ENCODE results near the gene SLITRK4. TPM values are rescaled to one million over a fixed set of nuclear protein-coding genes. Genes with fewer than 3 reads are reported as not detected.

Gene SLITRK4
- total RNA-seq, 1 donor from 2014 or later, result 0.74 TPM

DNA sequence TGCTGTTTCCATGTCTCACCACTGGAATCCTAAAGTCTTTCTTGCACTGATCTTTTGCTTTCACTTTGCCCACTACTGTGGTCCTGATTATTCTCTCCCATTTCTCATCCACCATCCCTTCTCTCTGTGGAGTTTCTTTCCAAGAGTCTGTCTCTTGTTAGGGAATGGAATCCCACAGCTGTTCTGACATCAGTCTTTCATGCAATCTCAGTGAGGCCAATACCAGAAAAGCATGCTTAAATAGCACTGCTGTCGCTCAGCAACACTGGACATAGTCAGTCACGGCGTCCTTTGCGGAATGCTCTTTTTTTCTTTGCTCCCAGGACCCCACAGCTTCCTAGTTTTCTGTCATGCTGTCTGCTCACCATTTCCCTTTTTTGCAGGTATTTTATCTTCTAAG, 20.1 kb downstream of the SLITRK4 start:
- Histone ChIP-seq H3K9me3 (no peaks in the 10 kb centered on the region), H3K27ac (no peak overlapping the region), H3K4me1 (no peaks in the 10 kb centered on the region), H3K36me3 (no peaks in the 10 kb centered on the region), H3K27me3 (ENCODE audit: low read depth) (no peaks in the 10 kb centered on the region), H3K4me3 (no peak overlapping the region)
- intact Hi-C loops (cut with DNase I), result no loop called here
- no peak for DNase-seq
- ATAC-seq, result no peak
- TF ChIP-seq, protein P1, sequence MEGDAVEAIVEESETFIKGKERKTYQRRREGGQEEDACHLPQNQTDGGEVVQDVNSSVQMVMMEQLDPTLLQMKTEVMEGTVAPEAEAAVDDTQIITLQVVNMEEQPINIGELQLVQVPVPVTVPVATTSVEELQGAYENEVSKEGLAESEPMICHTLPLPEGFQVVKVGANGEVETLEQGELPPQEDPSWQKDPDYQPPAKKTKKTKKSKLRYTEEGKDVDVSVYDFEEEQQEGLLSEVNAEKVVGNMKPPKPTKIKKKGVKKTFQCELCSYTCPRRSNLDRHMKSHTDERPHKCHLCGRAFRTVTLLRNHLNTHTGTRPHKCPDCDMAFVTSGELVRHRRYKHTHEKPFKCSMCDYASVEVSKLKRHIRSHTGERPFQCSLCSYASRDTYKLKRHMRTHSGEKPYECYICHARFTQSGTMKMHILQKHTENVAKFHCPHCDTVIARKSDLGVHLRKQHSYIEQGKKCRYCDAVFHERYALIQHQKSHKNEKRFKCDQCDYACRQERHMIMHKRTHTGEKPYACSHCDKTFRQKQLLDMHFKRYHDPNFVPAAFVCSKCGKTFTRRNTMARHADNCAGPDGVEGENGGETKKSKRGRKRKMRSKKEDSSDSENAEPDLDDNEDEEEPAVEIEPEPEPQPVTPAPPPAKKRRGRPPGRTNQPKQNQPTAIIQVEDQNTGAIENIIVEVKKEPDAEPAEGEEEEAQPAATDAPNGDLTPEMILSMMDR (IDR thresholded peaks at IDR 0.05), result no peak

DNA sequence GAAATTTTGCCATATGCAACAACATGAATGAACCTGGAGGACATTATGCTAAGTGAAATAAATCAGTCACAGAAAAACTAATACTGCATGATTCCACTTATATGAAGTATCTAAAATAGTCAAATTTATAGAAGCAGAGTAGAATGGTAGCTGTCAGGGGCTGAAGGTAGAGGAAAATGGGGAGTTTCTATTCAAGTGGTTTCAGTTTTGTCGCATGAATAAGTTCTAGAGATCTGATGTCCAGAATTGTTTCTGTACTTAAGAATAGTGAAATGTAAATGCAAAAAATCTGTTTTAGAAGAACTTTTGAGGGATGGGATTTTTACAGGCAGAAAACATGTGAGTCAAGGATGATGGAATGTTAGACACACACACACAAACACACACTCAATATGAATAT, 34.1 kb downstream of the SLITRK4 start:
- no peak for DNase-seq
- Histone ChIP-seq H3K9me3 (no peaks in the 10 kb centered on the region), H3K4me3 (no peak overlapping the region), H3K36me3 (no peaks in the 10 kb centered on the region), H3K27ac (no peak overlapping the region), H3K4me1 (no peaks in the 10 kb centered on the region), H3K27me3 (ENCODE audit: low read depth) (no peaks in the 10 kb centered on the region)
- no peak for ATAC-seq
- intact Hi-C loops (cut with DNase I), result no loop called here
- TF ChIP-seq, protein P1 (IDR thresholded peaks at IDR 0.05), result no peak

DNA sequence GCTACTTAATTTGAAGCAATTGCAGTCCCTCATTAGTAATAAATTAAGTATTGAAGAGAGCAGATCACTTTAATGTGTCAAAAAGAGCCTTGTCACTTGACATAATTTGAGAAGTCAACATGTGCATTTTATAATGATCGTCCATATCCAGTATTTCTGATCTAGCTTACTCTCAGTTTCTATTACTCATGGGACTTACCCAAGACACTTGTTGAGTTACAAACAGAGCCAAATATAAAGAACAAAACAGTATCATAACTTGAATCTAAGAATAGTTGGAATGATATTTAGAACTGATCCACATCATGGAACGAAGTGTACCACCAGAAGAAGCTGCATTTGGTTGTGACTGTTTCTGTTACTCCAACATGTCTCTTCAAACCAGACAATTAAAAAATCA, 54.7 kb downstream of the SLITRK4 start:
- Histone ChIP-seq H3K27me3 (ENCODE audit: low read depth) (no peaks in the 10 kb centered on the region), H3K9me3 (no peaks in the 10 kb centered on the region), H3K27ac (no peak overlapping the region), H3K4me3 (no peak overlapping the region), H3K4me1 (no peaks in the 10 kb centered on the region), H3K36me3 (no peaks in the 10 kb centered on the region)
- no peak for DNase-seq
- intact Hi-C loops (cut with DNase I), result no loop called here
- ATAC-seq, result no peak
- TF ChIP-seq, protein P1 (IDR thresholded peaks at IDR 0.05), result no peak

DNA sequence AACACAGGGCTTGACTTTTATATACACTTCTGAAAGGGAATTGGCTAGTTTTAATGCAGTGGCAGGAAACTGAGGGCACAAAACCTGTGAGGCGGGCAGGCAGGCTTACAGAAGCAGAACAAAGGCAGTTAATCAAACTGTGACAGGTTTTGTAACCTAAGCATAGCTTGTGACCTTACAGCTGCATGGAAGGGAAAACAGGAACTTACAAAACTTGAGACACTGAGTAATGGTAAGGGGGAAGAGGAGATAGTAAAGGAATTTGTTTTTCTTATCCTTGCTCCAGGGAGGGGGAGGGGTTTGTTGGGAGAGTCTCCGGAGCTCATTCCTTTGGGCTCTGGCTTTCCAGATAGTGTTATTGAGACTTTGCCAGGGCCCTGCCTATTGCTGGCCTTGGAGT, 55.6 kb downstream of the SLITRK4 start:
- ATAC-seq, result no peak
- no peaks in the 10 kb centered on the region for H3K36me3 ChIP-seq
- intact Hi-C loops (cut with DNase I), result no loop called here
- H3K27me3 ChIP-seq (ENCODE audit: low read depth), result no peaks in the 10 kb centered on the region
- H3K4me3 ChIP-seq, result no peak overlapping the region
- TF ChIP-seq, protein P1 (IDR thresholded peaks at IDR 0.05), result no peak
- H3K4me1 ChIP-seq, result no peaks in the 10 kb centered on the region
- no peak for DNase-seq
- H3K27ac ChIP-seq, result no peak overlapping the region
- no peaks in the 10 kb centered on the region for H3K9me3 ChIP-seq

Other genes with a start within 250 kb of the SLITRK4 start
- gene SPANXN3, start 118.6 kb downstream of the SLITRK4 start, total RNA-seq, result not detected
- not detected for gene SPANXN2, start 84.7 kb upstream of the SLITRK4 start, total RNA-seq
- not detected for gene UBE2NL, start 248.0 kb upstream of the SLITRK4 start, total RNA-seq